Neural progenitor cell (in vitro differentiated cells): ENCODE data around the gene TPST1.

Experiments
- CTCF ChIP-seq: fragments of 200-600 bp; sonication (generic); IDR thresholded peaks from 2 replicates; pipeline ENCODE4 v1.5.1; 2017; ENCODE audit warnings: antibody characterized with exemption, mild to moderate bottlenecking
- EZH2 ChIP-seq: fragments of 200-600 bp; sonication (generic); IDR thresholded peaks from 2 replicates; pipeline ENCODE4 v1.6.1; 2017; ENCODE audit warnings: antibody characterized with exemption, mild to moderate bottlenecking, moderate library complexity
- EZH2phosphoT487 ChIP-seq: fragments of 200-600 bp; sonication (generic); IDR thresholded peaks from 2 replicates; pipeline ENCODE4 v1.6.1; 2017; ENCODE audit warnings: antibody characterized with exemption

GRCh38 chr7:66315192-66315591 lies 110.1 kb downstream of the TPST1 start:
- TF ChIP-seq CTCF (no peak), EZH2 (no peak), EZH2phosphoT487 (no peak)
